A673 (cell line): Measurements from ENCODE around the gene TANC2. TPM values are rescaled to one million over a fixed set of nuclear protein-coding genes. Genes with fewer than 3 reads are reported as not detected.

Source experiments
- BruUV-seq: library from RNA; stranded (reverse); fragments of 400-500 nt; replicated peaks from 2 replicates; lab custom pipeline; 2021; lab: Mats Ljungman, UMichigan
- CTCF ChIA-PET: fragments of 300-600 bp; sonication (Branson Sonifier 250); formaldehyde crosslinking; loops from one replicate; lab custom pipeline; 2022; ENCODE audit warnings: antibody characterized with exemption; lab: Charles Lee
- POLR2A ChIA-PET: fragments of 300-600 bp; sonication (Branson Sonifier 250); formaldehyde crosslinking; loops from one replicate; lab custom pipeline; 2022; ENCODE audit warnings: antibody characterized with exemption; ENCODE audit not compliant: low non-redundant PET; lab: Charles Lee
- DNase-seq: peaks from one replicate; pipeline ENCODE4 v3.0.0-alpha.2; 2015; ENCODE audit warnings: low spot score
- H3K27ac ChIP-seq: fragments of 200-600 bp; sonication (generic); 2 replicates; pipeline ENCODE4 v1.5.1; 2016; ENCODE audit warnings: mixed run types, low read depth, mild to moderate bottlenecking, mixed read lengths, antibody characterized with exemption, low read length; ENCODE audit not compliant: poor library complexity, severe bottlenecking
- H3K27me3 ChIP-seq: fragments of 200-600 bp; sonication (generic); replicated peaks from 2 replicates; pipeline ENCODE4 v1.6.1; 2017; ENCODE audit warnings: mixed run types, low read depth, mild to moderate bottlenecking, mixed read lengths, antibody characterized with exemption, low read length; ENCODE audit not compliant: insufficient read depth, poor library complexity
- H3K36me3 ChIP-seq: fragments of 200-600 bp; sonication (generic); 2 replicates; pipeline ENCODE4 v1.6.1; 2016; ENCODE audit warnings: mixed run types, mild to moderate bottlenecking, mixed read lengths, antibody characterized with exemption, low read length; ENCODE audit not compliant: insufficient read depth, poor library complexity, severe bottlenecking
- H3K4me1 ChIP-seq: fragments of 200-600 bp; sonication (generic); 2 replicates; pipeline ENCODE4 v1.6.1; 2017; ENCODE audit warnings: mixed run types, mild to moderate bottlenecking, mixed read lengths, antibody characterized with exemption, low read length; ENCODE audit not compliant: insufficient read depth, poor library complexity, severe bottlenecking
- H3K4me3 ChIP-seq: fragments of 200-600 bp; sonication (generic); 2 replicates; pipeline ENCODE4 v1.5.1; 2016; ENCODE audit warnings: low read depth, mixed run types, mild to moderate bottlenecking, mixed read lengths, low read length; ENCODE audit not compliant: poor library complexity, severe bottlenecking
- H3K9me3 ChIP-seq: fragments of 200-600 bp; sonication (generic); 2 replicates; pipeline ENCODE4 v1.6.1; 2016; ENCODE audit warnings: mixed run types, low read depth, mild to moderate bottlenecking, mixed read lengths, antibody characterized with exemption, low read length; ENCODE audit not compliant: poor library complexity, severe bottlenecking
- EZH2 ChIP-seq: fragments of 200-600 bp; sonication (generic); IDR thresholded peaks from 2 replicates; pipeline ENCODE4 v1.6.1; 2017; ENCODE audit warnings: borderline replicate concordance, low read depth, mild to moderate bottlenecking, mixed read lengths, antibody characterized with exemption, low read length; ENCODE audit not compliant: poor library complexity, severe bottlenecking
- intact Hi-C: fragments of 100-400 bp; cut with micrococcal nuclease; formaldehyde crosslinking; loops from one replicate; pipeline ENCODE4 v1.10.0; 2022; ENCODE audit not compliant: unreplicated experiment
- total RNA-seq: library from RNA; stranded (reverse); gene quantifications from 2 replicates; pipeline ENCODE4 v1.2.3, GENCODE V29; 2021
- TF ChIP-seq, protein P1 (sequence below): fragments of 300-800, 200-600 bp; sonication (generic); conservative IDR thresholded peaks from 2 replicates; pipeline ENCODE4 v1.5.1; 2017; ENCODE audit warnings: low read depth, mild to moderate bottlenecking, antibody characterized with exemption, low read length, moderate library complexity, mixed read lengths

TANC2 gene
- total RNA-seq, 1 experiment from 2014 or later: 13.6 TPM

DNA sequence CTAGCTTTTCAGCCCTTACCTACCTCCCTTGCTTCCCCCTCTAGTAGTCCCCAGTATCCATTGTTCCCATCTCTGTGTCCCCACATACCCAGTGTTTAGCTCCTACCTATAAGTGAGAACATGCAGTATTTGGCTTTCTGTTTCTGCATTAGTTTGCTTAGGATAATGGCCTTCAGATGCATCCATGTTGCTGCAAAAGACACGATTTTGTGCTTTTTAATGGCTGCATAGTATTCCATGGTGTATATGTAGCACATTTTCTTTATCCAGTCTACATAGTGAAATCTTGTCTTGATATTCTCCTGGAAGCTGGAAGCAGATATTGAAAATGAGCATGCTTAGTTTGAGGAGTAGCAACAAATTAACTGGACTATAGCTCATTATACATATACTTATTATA, 45.7 kb upstream of the TANC2 start:
- H3K4me3 ChIP-seq: no peak overlapping the region
- POLR2A ChIA-PET: no interaction called here
- intact Hi-C loops: no loop called here
- no peaks in the 10 kb centered on the region for H3K4me1 ChIP-seq
- TF ChIP-seq, protein P1, sequence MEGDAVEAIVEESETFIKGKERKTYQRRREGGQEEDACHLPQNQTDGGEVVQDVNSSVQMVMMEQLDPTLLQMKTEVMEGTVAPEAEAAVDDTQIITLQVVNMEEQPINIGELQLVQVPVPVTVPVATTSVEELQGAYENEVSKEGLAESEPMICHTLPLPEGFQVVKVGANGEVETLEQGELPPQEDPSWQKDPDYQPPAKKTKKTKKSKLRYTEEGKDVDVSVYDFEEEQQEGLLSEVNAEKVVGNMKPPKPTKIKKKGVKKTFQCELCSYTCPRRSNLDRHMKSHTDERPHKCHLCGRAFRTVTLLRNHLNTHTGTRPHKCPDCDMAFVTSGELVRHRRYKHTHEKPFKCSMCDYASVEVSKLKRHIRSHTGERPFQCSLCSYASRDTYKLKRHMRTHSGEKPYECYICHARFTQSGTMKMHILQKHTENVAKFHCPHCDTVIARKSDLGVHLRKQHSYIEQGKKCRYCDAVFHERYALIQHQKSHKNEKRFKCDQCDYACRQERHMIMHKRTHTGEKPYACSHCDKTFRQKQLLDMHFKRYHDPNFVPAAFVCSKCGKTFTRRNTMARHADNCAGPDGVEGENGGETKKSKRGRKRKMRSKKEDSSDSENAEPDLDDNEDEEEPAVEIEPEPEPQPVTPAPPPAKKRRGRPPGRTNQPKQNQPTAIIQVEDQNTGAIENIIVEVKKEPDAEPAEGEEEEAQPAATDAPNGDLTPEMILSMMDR: no peak
- CTCF ChIA-PET: no interaction called here
- no peaks in the 10 kb centered on the region for H3K27me3 ChIP-seq
- no peak for DNase-seq
- no peaks in the 10 kb centered on the region for H3K36me3 ChIP-seq
- H3K27ac ChIP-seq: no peak overlapping the region
- no TSS peak for BruUV-seq
- H3K9me3 ChIP-seq: no peaks in the 10 kb centered on the region

DNA sequence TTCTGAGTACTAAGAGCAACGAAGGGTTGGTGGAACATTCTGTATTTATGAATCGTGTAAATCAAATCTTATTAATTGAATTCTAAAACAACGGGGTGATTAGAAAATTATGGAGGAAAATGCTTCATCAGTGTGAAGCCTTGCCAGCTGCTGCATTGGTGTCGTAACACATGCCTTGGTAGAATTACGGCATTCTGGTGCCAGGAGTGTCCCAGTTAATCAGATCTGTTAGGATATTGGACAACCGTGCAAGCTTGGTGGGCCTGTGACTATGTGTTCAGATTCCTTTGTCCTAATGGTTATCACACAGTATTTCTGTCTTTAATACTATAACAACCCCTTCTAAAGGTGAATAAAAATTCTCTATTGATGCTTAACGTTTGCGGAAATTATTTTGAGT, 44.2 kb upstream of the TANC2 start:
- no TSS peak for BruUV-seq
- ChIA-PET POLR2A (no interaction called here), CTCF (no interaction called here)
- DNase-seq: no peak
- intact Hi-C loops: no loop called here
- H3K27me3 ChIP-seq: no peaks in the 10 kb centered on the region
- H3K27ac ChIP-seq: no peak overlapping the region
- no peaks in the 10 kb centered on the region for H3K36me3 ChIP-seq
- no peaks in the 10 kb centered on the region for H3K4me1 ChIP-seq
- no peak for TF ChIP-seq EZH2
- TF ChIP-seq, protein P1: no peak
- H3K9me3 ChIP-seq: no peaks in the 10 kb centered on the region
- no peak overlapping the region for H3K4me3 ChIP-seq

DNA sequence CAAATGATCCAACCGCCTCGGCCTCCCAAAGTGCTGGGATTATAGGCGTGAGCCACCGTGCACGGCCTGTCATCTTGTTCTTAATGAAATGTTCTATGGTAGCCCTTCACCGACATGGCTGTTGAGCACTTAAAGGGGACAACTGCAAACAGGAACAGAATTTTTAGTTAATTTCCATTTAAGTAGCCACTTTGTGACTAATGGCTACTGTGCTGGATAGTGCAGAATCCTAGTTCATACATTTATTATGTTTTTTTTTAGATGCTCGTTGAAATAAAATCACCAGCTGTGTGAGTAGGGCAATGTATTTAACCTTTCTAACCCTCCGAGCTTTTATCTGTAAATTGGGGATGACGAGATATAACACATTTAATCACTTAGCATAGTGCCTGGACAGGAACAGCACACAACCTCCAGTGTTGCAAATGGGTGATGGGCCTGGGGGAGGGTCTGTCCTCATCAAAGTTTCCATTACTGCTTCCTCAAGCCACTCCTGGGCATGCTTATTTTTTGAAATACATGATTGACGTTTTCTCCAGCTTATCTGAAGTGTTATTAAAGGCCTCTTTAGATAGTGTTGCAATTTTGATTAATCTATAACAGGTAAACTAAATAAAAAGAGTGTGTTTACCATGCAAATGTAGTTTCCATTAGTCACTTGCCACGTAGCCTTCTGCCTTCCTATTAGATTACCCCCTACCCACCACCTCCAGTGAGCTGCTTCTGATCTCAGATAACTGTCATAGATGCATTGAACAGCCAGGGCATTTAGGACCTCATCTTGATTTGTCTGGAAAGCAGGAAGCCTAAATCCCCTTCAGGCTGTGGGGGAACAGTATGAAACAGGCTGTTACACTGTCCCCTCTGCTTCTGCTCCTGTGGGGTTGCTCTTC, 42.5 kb upstream of the TANC2 start:
- Histone ChIP-seq H3K36me3 (no peaks in the 10 kb centered on the region), H3K4me1 (no peaks in the 10 kb centered on the region), H3K9me3 (no peaks in the 10 kb centered on the region), H3K4me3 (no peak overlapping the region), H3K27me3 (no peaks in the 10 kb centered on the region), H3K27ac (no peak overlapping the region)
- DNase-seq: no peak
- CTCF ChIA-PET: no interaction called here
- BruUV-seq: no TSS peak
- POLR2A ChIA-PET: no interaction called here
- TF ChIP-seq EZH2: no peak
- TF ChIP-seq, protein P1: no peak
- intact Hi-C loops: no loop called here
